Breast epithelium (tissue), 4 donors: ENCODE data around the gene ZNF773. TPM values are rescaled to one million over a fixed set of nuclear protein-coding genes. Genes with fewer than 3 reads are reported as not detected.
"Not testable (repeated sequence)": the region's sequence is repeated elsewhere in the genome, so short reads cannot be mapped to it uniquely, and the experiment has no call there.

ENCODE experiments used
- DNase-seq, 2 donors: peaks; one replicate each; pipeline ENCODE4 v3.0.0-alpha.2; 2019; ENCODE audit warnings: low spot score in 2 of 2
- H3K27ac ChIP-seq, 2 donors: fragments of 200-600 bp; sonication (generic) in 1 of 2; one replicate each; pipeline ENCODE4 v1.5.1; 2016 to 2019; ENCODE audit warnings: mild to moderate bottlenecking in 1 of 2
- H3K27me3 ChIP-seq, 2 donors: fragments of 200-600 bp; sonication (generic) in 1 of 2; one replicate each; pipeline versions ENCODE4 v1.5.1 to v1.6.0; 2017 to 2019; ENCODE audit warnings: control low read depth in 1 of 2, mild to moderate bottlenecking in 1 of 2
- H3K36me3 ChIP-seq: fragments of 200-600 bp; one replicate; pipeline ENCODE4 v1.5.1; 2019
- H3K4me1 ChIP-seq, 2 donors: fragments of 200-600 bp; sonication (generic); one replicate each; pipeline ENCODE4 v1.5.1; 2016 to 2019; ENCODE audit warnings: control low read depth in 1 of 2
- H3K4me3 ChIP-seq, 3 donors: fragments of 200-600 bp; sonication (generic); 1 replicate in 2 of 3; 2 replicates in 1 of 3; pipeline ENCODE4 v1.5.1; 2016 to 2019; ENCODE audit warnings: mild to moderate bottlenecking in 3 of 3, moderate library complexity in 2 of 3
- H3K9me3 ChIP-seq, 2 donors: fragments of 200-600 bp; sonication (generic) in 1 of 2; one replicate each; pipeline ENCODE4 v1.5.1; 2016 to 2019; ENCODE audit warnings: control low read depth in 1 of 2
- CTCF ChIP-seq, 3 donors: fragments of 450-650 bp; IDR thresholded peaks; one replicate each; pipeline ENCODE4 v1.5.1; 2016 to 2017; ENCODE audit warnings: antibody characterized with exemption in 3 of 3, mild to moderate bottlenecking in 3 of 3, moderate library complexity in 3 of 3
- POLR2A ChIP-seq: fragments of 450-650 bp; IDR thresholded peaks from one replicate; pipeline ENCODE4 v1.6.1; 2016; ENCODE audit warnings: antibody characterized with exemption, mild to moderate bottlenecking, moderate library complexity
- POLR2AphosphoS5 ChIP-seq, 3 donors: sonication (generic); formaldehyde crosslinking; IDR thresholded peaks; one replicate each; pipeline ENCODE4 v1.6.1; 2017; ENCODE audit warnings: antibody characterized with exemption in 3 of 3
- intact Hi-C: fragments of 100-400 bp; cut with DNase I; formaldehyde crosslinking; loops from one replicate; pipeline ENCODE4 v1.15.1; 2023; ENCODE audit warnings: low total_unique reads
- total RNA-seq, 3 donors: library from RNA; depleted of rRNA; stranded (reverse); fragments of >200 nt; gene quantifications; one replicate each; pipeline ENCODE4 v1.1.0, GENCODE V29; 2016

ZNF773 gene
- 10 to 100 TPM in 2 of 3 donors, 1 to 10 TPM in 1; 9.3 to 26.2 (median 12.8) TPM for total RNA-seq

- intact Hi-C loops, H3K27me3 ChIP-seq, H3K36me3 ChIP-seq, H3K4me1 ChIP-seq: not testable (repeated sequence)
- H3K27ac ChIP-seq = peak within 1 kb of the TSS; percentile 90 to 97
- peaks cover 30 to 32% of the 10 kb centered on the region in 2 donors for H3K9me3 ChIP-seq
- peak within 1 kb of the TSS; percentile 79 to 86 (median 83) for H3K4me3 ChIP-seq
- TF ChIP-seq POLR2A = peak; percentile 30
- TF ChIP-seq POLR2AphosphoS5 (IDR thresholded peaks at IDR 0.05) = peak in 2 of 3 donors; percentile 46 to 87
- DNase-seq = peak; percentile 91 to 95
Observed at GRCh38 chr19:57499680-57500395, at the start of gene ZNF773. Gene ZNF773 (plus strand): TSS chr19:57499938. CDS start chr19:57500081, 143 bp downstream.

- TF ChIP-seq CTCF (IDR thresholded peaks at IDR 0.05) = no peak
- TF ChIP-seq POLR2A = no peak
- TF ChIP-seq POLR2AphosphoS5 (IDR thresholded peaks at IDR 0.05) = no peak
- intact Hi-C loops = no loop called here
- Histone ChIP-seq H3K36me3 (peaks cover 8% of the 10 kb centered on the region), H3K4me1 (no peaks in the 10 kb centered on the region), H3K4me3 (no peak overlapping the region), H3K9me3 (peaks cover 38 to 77% of the 10 kb centered on the region in 2 donors), H3K27ac (no peak overlapping the region), H3K27me3 (no peaks in the 10 kb centered on the region)
- DNase-seq = no peak
Observed at GRCh38 chr19:57452307-57452706, 47.4 kb upstream of the ZNF773 start.

GRCh38 chr19:57465680-57466381 is 33.9 kb upstream of the ZNF773 start:
- DNase-seq = no peak
- Histone ChIP-seq H3K27ac (no peak overlapping the region), H3K4me1 (no peaks in the 10 kb centered on the region), H3K27me3 (no peaks in the 10 kb centered on the region), H3K4me3 (no peak overlapping the region), H3K36me3 (peaks cover 10% of the 10 kb centered on the region), H3K9me3 (peaks cover 52 to 97% of the 10 kb centered on the region in 2 donors)
- no peak for TF ChIP-seq POLR2AphosphoS5 (IDR thresholded peaks at IDR 0.05)
- TF ChIP-seq POLR2A = no peak
- no peak for TF ChIP-seq CTCF (IDR thresholded peaks at IDR 0.05)
- intact Hi-C loops = no loop called here

GRCh38 chr19:57466489-57466888 is 33.2 kb upstream of the ZNF773 start:
- H3K27me3 ChIP-seq = no peaks in the 10 kb centered on the region
- H3K4me3 ChIP-seq = no peak overlapping the region
- H3K36me3 ChIP-seq = peaks cover 10% of the 10 kb centered on the region
- no peak for DNase-seq
- intact Hi-C loops = no loop called here
- TF ChIP-seq POLR2AphosphoS5 (IDR thresholded peaks at IDR 0.05) = no peak
- no peak for TF ChIP-seq POLR2A
- TF ChIP-seq CTCF (IDR thresholded peaks at IDR 0.05) = no peak
- H3K4me1 ChIP-seq = no peaks in the 10 kb centered on the region
- peaks cover 56 to 97% of the 10 kb centered on the region in 2 donors for H3K9me3 ChIP-seq
- no peak overlapping the region for H3K27ac ChIP-seq

GRCh38 chr19:57473646-57474045 is 26.1 kb upstream of the ZNF773 start:
- no peak for DNase-seq
- no peak overlapping the region for H3K4me3 ChIP-seq
- peaks cover 27% of the 10 kb centered on the region for H3K36me3 ChIP-seq
- intact Hi-C loops = no loop called here
- H3K27me3 ChIP-seq = no peaks in the 10 kb centered on the region
- peaks cover 4 to 7% of the 10 kb centered on the region in 2 donors for H3K4me1 ChIP-seq
- no peak overlapping the region for H3K27ac ChIP-seq
- peaks cover 75 to 82% of the 10 kb centered on the region in 2 donors for H3K9me3 ChIP-seq
- no peak for TF ChIP-seq CTCF (IDR thresholded peaks at IDR 0.05)
- no peak for TF ChIP-seq POLR2AphosphoS5 (IDR thresholded peaks at IDR 0.05)
- TF ChIP-seq POLR2A = no peak
